Superior temporal gyrus (tissue), 1 donor: ENCODE results near the gene ITGB5.
"Not testable (repeated sequence)": the region's sequence is repeated elsewhere in the genome, so short reads cannot be mapped to it uniquely, and the experiment has no call there.

ENCODE experiments used
- DNase-seq: peaks from one replicate; pipeline ENCODE4 v3.0.0-alpha.2; 2016; ENCODE audit errors: extremely low spot score

ITGB5 gene

GRCh38 chr3:124749877-124750276, 137.3 kb downstream of the ITGB5 start:
- DNase-seq: not testable (repeated sequence)

GRCh38 chr3:124748560-124749198, 138.5 kb downstream of the ITGB5 start:
- no peak for DNase-seq

DNA sequence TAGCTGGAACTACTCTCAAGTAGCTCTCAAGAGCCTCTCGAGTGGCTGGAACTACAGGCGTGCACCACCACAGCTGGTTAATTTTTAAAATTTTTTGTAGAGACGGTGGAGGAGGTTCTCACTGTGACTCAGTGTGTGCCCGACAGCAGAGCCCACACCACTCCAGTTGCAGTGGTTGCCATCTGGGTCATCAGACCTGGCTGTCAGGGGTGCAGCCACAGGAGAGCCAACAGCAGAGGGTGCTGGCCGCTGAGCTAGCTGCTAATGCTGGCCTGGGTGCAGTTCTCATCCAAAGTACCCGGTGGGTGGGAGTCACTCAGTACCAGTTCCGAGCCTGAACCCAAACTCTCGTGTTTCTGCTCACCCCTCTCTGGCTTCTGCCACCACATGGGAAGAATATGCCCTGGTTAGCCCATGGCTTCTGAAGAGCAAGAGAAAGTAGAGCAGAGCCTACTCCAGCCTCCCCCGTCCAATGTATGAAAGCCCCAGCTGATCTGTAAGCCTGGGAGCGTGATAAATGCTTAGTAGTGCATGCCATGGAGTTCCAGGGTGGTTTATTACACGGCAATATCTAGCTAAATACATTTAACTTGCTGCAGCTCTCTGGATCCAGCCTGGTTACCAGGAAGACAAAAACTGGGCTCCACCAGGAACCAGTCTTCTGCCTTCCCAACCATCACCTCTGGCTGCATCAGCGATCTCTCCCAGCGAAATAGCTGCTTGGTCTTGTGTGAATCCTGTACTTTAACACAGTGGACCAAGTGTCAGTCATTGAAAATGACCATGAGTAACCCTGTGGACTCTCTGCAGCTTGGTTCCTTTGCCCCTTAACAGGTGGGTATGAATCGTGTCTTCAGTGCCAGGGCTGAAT, 139.8 kb downstream of the ITGB5 start:
- DNase-seq: no peak

- DNase-seq: no peak
These were observed 141.4 kb downstream of the ITGB5 start for GRCh38 chr3:124745756-124746155.

DNA sequence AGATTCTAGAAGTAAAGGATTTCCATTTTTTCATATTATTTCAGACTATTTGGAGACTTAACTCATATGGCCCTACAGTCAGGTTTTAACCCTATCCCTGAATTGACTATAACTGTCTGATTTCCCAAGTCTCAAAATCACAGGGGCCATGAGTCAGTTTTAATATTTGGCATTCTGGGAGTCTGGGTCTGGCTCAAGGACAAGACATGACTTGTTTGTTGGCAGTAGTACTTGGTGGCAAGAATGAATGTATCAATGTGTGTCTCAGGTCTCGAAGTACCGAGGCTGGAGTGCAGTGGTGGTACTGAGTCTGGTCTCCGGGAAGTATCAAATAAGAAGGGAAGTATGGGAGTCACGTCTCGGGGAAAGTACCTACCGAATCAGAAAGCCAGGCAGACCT, 146.1 kb downstream of the ITGB5 start:
- no peak for DNase-seq

DNA sequence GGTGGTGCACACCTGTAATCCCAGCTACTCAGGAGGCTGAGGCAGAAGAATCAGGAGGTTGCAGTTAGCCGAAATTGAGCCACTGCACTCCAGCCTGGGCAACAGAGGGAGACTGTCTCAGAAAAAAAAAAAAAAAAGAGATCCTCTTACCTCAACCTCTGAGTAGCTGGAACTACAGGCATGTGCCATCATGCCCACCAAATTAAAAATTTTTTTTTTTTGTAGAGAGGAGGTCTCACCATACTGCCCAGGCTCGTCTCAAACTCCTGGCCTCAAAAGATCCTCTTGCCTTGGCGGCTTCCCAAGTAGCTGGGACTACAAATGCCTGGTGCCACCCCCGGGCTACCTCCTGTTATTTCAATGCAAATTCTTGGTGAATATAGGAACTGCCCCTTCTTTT, 155.4 kb downstream of the ITGB5 start:
- DNase-seq: no peak

DNA sequence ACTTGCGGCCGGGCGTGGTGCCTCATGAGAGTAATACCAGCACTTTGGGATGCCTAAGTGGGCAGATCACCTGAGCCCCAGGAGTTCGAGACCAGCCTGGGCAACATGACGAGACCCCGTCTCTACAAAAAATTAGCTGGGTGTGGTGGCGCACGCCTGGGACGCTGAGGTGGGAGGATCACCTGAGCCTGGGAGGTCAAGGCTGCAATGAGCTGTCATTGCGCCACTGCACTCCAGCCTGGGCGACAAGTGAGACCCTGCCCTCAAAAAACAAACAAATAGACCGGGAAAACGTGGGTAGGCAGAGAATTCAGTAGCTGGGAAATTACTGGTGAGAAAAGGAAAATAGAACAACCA, 156.2 kb downstream of the ITGB5 start:
- no peak for DNase-seq

DNA sequence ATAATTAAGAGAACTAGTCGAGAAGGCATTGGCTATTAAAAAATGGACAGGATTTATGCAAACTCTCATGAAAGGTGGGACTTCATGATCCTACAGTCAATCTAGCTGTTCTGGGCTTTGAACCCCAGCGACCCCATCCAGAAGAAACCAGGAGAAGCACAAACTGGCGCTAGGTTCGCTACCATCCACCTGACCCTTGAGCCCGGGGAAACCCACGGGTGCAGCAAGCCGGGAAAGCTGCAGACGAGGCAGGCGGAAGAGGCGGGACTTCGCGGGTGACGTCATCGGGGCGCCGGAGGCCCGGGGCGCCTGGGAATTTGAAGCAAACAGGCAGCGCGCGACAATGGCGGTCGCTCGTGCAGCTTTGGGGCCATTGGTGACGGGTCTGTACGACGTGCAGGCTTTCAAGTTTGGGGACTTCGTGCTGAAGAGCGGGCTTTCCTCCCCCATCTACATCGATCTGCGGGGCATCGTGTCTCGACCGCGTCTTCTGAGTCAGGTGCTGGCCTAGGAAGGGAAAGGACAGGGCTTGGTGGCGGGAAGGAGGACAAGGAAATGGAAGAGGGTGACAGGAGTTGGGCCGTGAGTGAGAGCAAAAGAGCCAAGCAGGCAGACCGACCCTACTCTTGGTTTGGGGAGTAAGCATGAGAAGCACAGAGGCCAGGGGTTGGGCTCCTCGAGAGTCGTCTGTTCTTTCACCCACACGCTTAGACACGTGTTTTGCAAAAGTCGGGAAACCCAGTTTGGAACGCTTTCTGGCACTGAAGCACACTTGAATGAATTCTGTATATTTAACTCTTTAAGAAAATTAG, 156.8 kb downstream of the ITGB5 start, which contains the start of gene UMPS:
Gene UMPS, plus strand, starts transcription at position 324 of the 812 bp plus-strand sequence. Its CDS starts 20 bp downstream, at position 344.
- peak; percentile 89 for DNase-seq

GRCh38 chr3:124722589-124722988, 164.6 kb downstream of the ITGB5 start:
- DNase-seq: no peak

GRCh38 chr3:124714223-124714853, 172.8 kb downstream of the ITGB5 start:
- DNase-seq: no peak
